ENCODE results near the gene SSH2.

The SSH2 gene

GRCh38 chr17:29710891-29711418, 219.1 kb downstream of the SSH2 start:
- no peaks in the 10 kb centered on the region for H3K9me3 ChIP-seq (ENCODE audit: control insufficient read depth, insufficient read depth, low read depth, low read length)
- peaks cover 9% of the 10 kb centered on the region; the same call in 1 of the 2 replicates for H3K4me1 ChIP-seq (ENCODE audit: control insufficient read depth, insufficient read depth, low read length)
- no peak overlapping the region for H3K27ac ChIP-seq (ENCODE audit: extremely low read depth, low read depth, low read length)
- TF ChIP-seq ELK4 (IDR thresholded peaks at IDR 0.05; ENCODE audit: borderline replicate concordance, low read depth, low read length) (no peak), ZFP37 (tag by site-specific recombination; IDR thresholded peaks at IDR 0.05) (no peak), KLF7 (tag by site-specific recombination; IDR thresholded peaks at IDR 0.05; ENCODE audit: borderline replicate concordance) (no peak), SP7 (tag by site-specific recombination; IDR thresholded peaks at IDR 0.05) (peak; percentile 93), TRIM28 (IDR thresholded peaks at IDR 0.05; ENCODE audit: borderline replicate concordance, low read length) (0 out of 2 replicates have a peak, but pooled peaks have one; percentile 40), ZEB2 (tag by site-specific recombination; IDR thresholded peaks at IDR 0.05) (0 out of 2 replicates have a peak, but pooled peaks have one; percentile 35)
- ChIA-PET CTCF (interaction anchor here (0.5 to 1.4 kb wide), 3 partner anchors 11 to 227 kb away, joined by 3 to 4 read pairs (median 4); no protein-coding TSS in a partner anchor), POLR2A (interaction anchor here (0.5 to 0.9 kb wide), 2 partner anchors 51 to 420 kb away, joined by 3 read pairs; no protein-coding TSS in a partner anchor)
- H3K4me3 ChIP-seq (ENCODE audit: low read depth, low read length), result no peak overlapping the region
- no peaks in the 10 kb centered on the region for H3K36me3 ChIP-seq (ENCODE audit: control insufficient read depth in 2 of 2, insufficient read depth in 1 of 2, low read length in 2 of 2)

- no peaks in the 10 kb centered on the region for H3K9me3 ChIP-seq (ENCODE audit: control insufficient read depth, insufficient read depth, low read depth, low read length)
- POLR2A ChIA-PET, result interaction anchor here (0.5 to 0.9 kb wide), 2 partner anchors 52 to 420 kb away, joined by 3 read pairs; no protein-coding TSS in a partner anchor
- no peaks in the 10 kb centered on the region; a peak in 1 of 3 replicates for H3K36me3 ChIP-seq (ENCODE audit: control insufficient read depth in 2 of 2, insufficient read depth in 1 of 2, low read length in 2 of 2)
- H3K4me1 ChIP-seq (ENCODE audit: control insufficient read depth, insufficient read depth, low read length), result peaks cover 9% of the 10 kb centered on the region; the same call in 1 of the 2 replicates
- no peak overlapping the region for H3K27ac ChIP-seq (ENCODE audit: extremely low read depth, low read depth, low read length)
- H3K4me3 ChIP-seq (ENCODE audit: low read depth, low read length), result no peak overlapping the region
- no peak for TF ChIP-seq GLI2 (tag by site-specific recombination; IDR thresholded peaks at IDR 0.05; ENCODE audit: borderline replicate concordance, low read depth)
- TF ChIP-seq ZNF701 (tag by site-specific recombination; IDR thresholded peaks at IDR 0.05), result no peak
- TF ChIP-seq TCF7L2 (IDR thresholded peaks at IDR 0.05; ENCODE audit: borderline replicate concordance, low read depth, low read length), result no peak
- no peak for TF ChIP-seq KLF1 (tag by site-specific recombination; IDR thresholded peaks at IDR 0.05)
- TF ChIP-seq ZBTB48 (tag by site-specific recombination; IDR thresholded peaks at IDR 0.05), result no peak
- TF ChIP-seq ZNF768 (tag by site-specific recombination; IDR thresholded peaks at IDR 0.05), result no peak
- CTCF ChIA-PET, result interaction anchor here (0.5 to 1.4 kb wide), 2 partner anchors 11 to 26 kb away, joined by 4 read pairs; no protein-coding TSS in a partner anchor
Observed at GRCh38 chr17:29710520-29710884, 219.5 kb downstream of the SSH2 start.

GRCh38 chr17:29709866-29710519, 220.0 kb downstream of the SSH2 start:
- Histone ChIP-seq H3K9me3 (ENCODE audit: control insufficient read depth, insufficient read depth, low read depth, low read length) (no peaks in the 10 kb centered on the region), H3K4me1 (ENCODE audit: control insufficient read depth, insufficient read depth, low read length) (peaks cover 9% of the 10 kb centered on the region; the same call in 1 of the 2 replicates), H3K4me3 (ENCODE audit: low read depth, low read length) (no peak overlapping the region), H3K36me3 (ENCODE audit: control insufficient read depth in 2 of 2, insufficient read depth in 1 of 2, low read length in 2 of 2) (no peaks in the 10 kb centered on the region; a peak in 1 of 3 replicates), H3K27ac (ENCODE audit: extremely low read depth, low read depth, low read length) (no peak overlapping the region)
- POLR2A ChIA-PET, result no interaction called here
- CTCF ChIA-PET, result interaction anchor here (1.5 kb wide), 1 partner anchor 71 kb away, joined by 3 read pairs; no protein-coding TSS in a partner anchor
- TF ChIP-seq ZNF24 (tag by site-specific recombination; IDR thresholded peaks at IDR 0.05) (no peak), KLF10 (tag by site-specific recombination; IDR thresholded peaks at IDR 0.05) (no peak), ZNF488 (tag by site-specific recombination; IDR thresholded peaks at IDR 0.05) (no peak), ZSCAN4 (tag by site-specific recombination; IDR thresholded peaks at IDR 0.05) (no peak), ZBTB8A (tag by site-specific recombination; IDR thresholded peaks at IDR 0.05) (no peak), ZNF843 (tag by site-specific recombination; IDR thresholded peaks at IDR 0.05) (no peak), SP2 (tag by site-specific recombination; IDR thresholded peaks at IDR 0.05) (no peak), ZNF354C (tag by site-specific recombination; IDR thresholded peaks at IDR 0.05; ENCODE audit: borderline replicate concordance, low read depth) (no peak), ZNF37A (tag by site-specific recombination; IDR thresholded peaks at IDR 0.05) (no peak), ZNF624 (tag by site-specific recombination; IDR thresholded peaks at IDR 0.05) (no peak), ZNF600 (tag by site-specific recombination; IDR thresholded peaks at IDR 0.05) (no peak), ZSCAN16 (tag by site-specific recombination; IDR thresholded peaks at IDR 0.05) (no peak), ZNF426 (tag by site-specific recombination; IDR thresholded peaks at IDR 0.05) (no peak), ZNF76 (tag by site-specific recombination; IDR thresholded peaks at IDR 0.05; ENCODE audit: borderline replicate concordance, low read depth) (no peak), ZNF677 (tag by site-specific recombination; IDR thresholded peaks at IDR 0.05) (no peak)

All from HEK293 (cell line).